DMS79 treated with DMSO at 0.1 percent for 48 hours (cell line): ENCODE results near the gene PDS5A.
"Not testable (repeated sequence)": the region's sequence is repeated elsewhere in the genome, so short reads cannot be mapped to it uniquely, and the experiment has no call there.

Source experiments
- DNase-seq: peaks from one replicate; lab custom pipeline; 2025; lab: John Stamatoyannopoulos, UW

The PDS5A gene

DNA sequence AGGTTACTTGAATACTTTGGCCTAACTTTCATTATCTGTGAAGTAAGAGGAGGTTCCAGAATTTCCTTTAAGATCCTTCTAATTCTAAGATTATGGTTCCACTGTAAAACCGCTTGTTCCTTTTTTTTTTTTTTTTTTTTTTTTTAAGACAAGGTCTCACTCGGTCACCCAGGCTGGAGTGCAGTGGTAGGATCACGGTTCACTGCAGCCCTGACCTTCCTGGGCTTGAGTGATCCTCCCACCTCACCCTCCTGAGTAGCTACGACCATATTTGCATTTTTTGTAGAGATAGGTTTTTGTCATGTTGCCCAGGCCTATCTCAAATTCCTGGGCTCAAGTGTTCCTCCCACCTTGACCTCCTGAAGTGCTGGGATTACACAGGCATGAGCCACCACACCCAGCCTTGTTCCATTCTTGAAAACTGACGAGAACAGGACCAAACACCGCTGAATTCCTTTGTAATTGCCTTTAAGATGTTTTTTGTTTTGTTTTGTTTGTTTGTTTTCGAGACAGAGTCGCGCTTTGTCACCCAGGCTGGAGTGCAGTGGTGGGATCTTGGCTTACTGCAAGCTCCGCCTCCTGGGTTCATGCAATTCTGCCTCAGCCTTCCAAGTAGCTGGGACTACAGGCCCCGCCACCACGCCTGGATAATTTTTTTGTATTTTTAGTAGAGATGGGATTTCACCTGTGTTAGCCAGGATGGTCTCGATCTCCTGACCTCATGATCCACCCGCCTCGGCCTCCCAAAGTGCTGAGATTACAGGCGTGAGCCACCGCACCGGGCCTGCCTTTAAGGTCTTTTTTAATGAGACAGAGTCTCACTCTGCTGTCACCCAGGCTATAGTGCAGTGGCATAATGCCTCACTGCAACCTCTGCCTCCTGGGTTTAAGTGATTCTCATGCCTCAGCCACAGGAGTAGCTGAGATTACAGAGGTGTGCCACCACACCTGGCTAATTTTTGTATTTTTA is 6.8 kb downstream of the PDS5A start:
- DNase-seq = no peak

DNA sequence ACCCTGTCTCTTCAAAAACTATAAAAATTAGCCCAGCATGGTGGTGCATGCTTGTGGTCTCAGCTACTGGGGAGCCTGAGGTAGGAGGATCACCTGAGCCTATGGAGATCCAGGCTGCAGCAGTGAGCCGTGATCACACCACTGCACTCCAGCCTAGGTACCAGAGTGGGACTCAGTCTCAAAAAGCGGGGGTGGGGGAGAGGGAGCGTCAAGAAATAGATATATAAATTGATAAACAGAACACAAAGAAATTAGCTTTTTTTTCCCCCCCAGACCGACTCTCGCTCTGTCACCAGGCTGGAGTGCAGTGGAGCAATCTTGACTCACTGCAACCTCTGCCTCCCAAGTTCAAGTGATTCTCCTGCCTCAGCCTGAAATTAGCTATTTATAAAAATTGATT is 14.1 kb downstream of the PDS5A start:
- no peak for DNase-seq

DNA sequence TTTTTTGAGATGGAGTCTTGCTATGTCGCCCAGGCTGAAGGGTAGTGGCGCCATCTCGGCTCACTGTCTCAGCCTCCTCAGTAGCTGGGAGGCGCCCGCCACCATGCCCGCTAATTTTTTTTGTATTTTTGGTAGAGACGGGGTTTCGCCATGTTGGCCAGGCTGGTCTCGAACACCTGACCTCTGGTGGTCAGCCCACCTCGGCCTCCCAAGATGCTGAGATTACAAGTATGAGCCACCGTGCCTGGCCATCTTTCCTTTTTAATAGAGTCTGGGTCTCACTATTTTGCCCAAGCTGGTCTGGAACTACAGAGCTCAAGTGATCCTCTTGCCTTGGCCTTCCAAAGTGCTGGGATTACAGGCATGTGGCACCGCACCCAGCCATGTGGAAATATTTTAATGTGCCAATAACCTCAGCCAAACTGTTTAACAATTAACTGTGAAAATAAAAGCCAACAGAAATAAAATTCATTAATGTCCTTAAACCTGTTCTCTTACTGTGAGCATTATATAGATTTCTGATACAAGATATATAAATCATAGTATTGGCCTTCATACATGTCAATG is 16.3 kb downstream of the PDS5A start:
- no peak for DNase-seq

DNA sequence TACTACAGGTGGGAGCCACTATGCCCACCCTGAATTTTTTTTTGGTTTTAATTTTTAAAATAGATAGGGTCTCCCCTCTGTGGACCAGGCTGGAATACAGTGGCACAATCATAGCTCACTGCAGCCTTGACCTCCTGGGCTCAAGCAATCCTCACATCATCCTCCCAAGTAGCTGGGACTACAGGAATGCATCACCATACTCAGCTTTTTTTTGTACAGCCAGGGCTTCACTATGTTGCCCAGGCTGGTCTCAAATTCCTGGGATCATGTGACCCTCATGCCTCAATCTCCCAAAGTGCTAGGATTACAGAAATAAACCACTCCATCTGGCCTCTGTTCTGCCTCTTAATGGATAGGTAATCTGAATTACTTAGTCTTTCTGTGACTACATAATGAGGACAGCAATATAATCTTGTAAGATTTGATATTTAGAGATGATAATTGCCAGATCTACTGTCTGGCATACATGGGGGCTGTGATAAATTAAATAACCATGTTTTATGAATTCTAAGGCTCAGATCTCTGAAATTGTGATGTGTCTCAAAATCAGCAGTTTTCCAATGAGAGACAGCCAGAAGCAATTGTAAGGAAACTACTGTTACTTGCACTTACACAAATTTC is 26.7 kb downstream of the PDS5A start:
- no peak for DNase-seq

DNA sequence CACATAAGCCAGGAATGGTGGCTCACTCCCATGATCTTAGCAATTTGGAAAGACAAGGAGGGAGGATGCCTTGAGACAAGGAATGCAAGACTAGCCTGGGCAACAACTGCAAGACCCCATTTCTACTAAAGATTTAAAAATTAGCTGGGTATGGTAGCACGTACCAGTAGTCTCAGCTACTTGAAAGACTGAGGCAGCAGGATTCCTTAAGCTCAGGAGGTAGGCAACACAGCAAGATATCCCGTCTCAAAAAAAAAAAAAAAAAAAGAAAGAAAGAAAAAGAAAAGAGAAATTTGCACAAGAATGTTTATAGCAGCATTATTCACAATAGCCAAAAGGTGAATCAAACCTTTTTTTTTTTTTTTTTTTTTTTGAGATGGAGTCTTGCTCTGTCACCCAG is 29.7 kb downstream of the PDS5A start:
- no peak for DNase-seq

DNA sequence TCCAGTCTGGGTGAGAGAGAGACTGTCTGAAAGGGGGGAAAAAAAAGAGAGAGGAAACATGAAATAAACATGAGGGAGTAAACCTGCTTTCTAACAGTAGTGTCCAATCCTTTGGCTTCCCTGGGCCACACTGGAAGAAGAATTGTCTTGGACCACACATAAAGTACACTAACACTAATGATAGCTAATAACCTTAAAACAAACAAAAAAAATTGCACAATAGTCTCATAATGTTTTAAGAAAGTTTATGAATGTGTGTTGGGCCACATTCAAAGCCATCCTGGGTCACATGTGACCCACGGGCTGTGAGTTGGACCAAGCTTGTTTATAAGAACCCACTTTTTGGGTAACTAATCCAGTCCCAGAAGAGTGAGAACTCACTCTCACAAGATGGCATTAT is 30.3 kb downstream of the PDS5A start:
- DNase-seq = no peak

DNA sequence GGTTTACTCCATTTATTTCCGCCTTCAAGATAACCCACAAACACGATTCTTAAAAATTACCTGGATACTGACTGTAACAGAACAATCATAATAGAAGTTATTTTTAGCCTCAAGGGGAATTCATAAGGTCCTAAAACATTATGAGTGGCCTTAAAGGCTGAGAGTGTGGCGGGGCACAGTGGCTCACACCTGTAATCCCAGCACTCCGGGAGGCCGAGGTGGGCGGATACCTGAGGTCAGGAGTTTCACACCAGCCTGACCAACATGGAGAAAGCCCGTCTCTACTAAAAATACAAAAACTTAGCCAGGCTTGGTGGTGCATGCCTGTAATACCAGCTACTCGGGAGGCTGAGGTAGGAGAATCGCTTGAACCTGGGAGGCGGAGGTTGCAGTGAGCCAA is 33.5 kb downstream of the PDS5A start:
- not testable (repeated sequence) for DNase-seq

DNA sequence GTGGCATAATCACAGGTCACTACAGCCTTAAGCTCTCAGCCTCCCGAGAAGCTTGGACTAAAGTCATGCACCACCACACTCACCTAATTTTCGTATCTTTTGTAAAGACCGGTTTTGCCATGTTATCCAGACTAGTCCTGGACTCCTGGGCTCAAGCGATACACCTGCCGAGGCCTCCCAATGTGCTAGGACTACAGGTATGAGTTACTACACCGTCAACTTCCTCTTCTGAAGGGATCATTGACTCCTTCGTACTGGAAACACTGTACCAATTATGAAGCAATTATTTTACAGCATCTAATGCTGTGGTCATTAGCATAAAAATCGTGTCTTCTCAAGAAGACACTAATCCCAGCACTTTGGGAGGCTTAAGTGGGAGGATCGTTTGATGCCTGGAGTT is 35.2 kb downstream of the PDS5A start:
- DNase-seq = no peak

DNA sequence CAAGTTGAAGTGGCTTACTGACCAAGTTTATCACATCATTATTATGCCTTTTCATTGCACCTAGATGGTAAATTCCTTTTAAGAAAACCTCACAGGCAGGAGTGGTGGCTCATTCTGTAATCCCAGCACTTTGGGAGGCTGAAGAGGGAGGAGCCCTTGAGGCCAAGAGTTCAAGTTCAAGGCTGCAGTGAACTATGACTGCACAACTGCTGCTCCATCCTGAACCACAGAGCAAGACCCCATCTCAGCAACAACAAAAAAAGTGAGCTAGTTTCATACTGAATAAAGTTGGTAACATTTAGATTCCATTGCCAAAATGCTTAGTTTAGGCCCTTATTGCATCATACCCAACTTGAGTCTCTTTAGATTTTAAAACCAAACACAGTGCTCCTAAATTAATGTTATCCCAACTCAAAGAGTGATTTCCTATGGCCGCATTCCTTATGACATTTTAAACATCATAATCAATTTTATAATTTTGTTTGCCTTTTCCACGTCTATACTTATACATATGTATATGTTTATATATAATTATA is 36.0 kb downstream of the PDS5A start:
- DNase-seq = no peak

DNA sequence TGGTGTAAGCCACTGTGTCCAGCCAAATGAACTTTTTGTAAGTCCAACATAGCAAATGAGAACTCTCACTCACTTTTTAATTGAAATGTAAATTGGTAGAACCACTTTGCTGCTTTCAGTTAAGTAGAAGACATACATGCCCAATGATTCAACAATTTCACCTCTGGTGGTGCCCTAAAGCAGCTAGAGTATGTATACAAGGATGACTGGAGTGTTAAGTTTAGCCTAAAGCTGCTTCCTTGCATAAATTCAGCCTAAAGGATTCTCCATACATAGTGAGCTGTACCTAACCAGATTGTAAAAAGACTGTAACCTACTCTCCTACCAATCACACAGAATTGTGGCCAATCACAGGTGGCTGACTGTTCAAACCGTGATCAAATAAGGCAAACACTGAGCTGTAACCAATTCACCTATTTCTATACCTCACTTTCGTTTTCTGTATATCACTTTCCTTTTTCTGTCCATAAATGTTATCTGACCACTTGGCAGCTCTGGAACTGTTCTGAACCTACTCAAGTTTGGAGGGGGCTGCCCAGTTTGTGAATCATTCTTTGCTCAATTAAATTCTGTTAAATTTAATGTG is 39.9 kb downstream of the PDS5A start:
- no peak for DNase-seq

DNA sequence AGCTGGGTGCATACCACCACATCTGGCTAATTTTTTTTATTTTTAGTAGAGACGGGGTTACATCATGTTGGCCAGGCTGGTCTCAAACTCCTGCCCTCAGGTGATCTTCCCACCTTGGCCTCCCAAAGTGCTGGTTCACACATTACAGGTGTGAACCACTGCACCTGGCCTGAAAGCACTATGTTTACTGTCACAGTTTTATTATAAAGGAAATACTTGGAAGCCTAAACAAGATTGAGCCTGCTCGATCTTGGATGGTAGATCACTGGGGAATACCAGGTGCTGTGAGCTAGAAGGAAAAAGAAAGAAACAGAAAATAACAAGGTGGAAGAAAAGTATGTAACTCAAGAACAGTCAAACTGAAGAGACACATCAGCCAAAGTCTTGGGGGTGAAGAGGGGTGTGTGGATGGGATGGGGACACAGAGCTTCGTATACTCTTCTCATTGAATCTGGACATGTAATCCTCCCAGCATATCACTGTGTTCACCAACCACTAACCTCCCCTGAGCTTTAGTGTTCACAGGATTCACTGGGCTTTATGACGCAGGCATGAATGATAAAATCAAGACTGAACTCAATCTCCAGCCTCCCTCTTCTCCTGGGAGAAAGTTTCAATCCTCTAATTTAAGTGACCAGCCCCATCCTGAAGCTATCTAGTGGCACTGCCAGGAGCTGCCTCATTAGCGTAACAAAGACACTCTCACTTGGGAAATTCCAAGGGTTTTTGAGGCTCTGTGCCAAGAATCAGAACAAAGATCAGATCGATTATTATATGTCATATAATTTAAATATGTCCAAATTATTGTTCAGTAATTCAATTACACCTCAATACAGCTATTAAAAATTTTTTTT is 40.9 kb downstream of the PDS5A start:
- DNase-seq = no peak

DNA sequence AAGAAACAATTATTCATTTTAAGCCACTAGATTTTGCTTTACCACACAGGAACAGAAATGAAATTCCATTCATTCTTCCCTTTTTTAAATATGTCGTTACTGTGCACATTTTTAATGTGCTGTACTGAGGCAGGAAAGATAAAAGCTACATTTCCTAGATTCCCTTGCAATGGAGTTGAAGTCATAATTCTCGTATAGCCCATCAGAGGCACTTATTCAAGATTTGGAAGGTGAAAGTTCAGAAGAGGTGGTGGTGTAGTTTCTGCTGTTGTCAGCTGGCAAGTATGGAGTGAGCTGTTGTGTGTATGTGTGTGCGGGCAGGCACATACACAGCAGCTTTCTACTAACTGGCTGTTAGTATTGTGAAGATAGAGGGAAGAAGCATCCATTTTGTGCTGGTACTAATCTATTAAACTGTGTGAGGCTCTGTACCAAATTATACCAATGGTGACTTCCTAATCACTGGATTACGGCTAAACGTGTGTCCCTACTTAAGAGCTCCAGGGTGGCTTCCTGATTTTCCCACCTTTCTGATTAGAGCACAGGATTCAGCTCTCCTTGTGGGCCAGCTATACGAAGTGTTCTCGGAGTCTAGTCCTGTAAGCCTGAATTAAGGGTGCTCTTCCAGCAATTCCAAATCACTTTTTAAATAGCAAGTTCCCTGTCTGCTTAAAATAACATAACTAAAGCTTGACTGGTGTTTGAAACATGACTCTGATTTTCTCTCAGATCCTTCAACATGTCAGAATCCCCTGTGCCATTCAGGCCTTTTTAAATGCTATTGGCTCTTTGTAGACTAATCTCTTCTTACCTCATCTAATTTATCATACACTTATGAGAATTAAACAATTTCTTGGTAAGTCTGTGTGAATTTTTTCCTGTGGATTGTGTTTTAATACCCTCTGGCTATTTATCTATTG is 43.8 kb downstream of the PDS5A start:
- DNase-seq = no peak

DNA sequence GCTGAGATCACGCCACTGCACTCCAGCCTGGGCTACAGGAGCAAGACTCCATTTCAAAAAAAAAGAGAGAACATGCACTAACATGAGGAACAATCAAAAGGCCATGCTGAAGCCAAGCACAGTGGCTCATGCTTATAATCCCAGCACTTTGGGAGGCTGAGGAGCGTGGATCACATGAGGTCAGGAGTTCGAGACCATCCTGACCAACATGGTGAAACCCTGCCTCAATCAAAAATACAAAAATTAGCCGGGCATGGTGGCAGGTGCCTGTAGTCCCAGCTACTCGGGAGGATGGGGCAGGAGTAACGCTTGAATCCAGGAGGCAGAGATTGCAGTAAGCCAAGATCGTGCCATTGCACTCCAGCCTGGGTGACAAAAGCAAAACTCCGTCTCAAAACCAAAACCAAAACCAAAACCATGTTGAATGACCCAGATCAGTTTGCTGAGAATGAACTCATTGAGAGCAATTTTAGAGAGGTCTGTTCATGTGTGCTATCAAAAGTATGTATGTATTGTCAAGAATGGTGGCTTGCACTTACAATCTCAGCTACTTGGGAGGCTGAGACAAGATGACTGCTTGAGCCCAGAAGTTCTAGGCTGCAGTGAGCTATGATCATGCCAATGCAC is 44.8 kb downstream of the PDS5A start:
- DNase-seq = no peak

DNA sequence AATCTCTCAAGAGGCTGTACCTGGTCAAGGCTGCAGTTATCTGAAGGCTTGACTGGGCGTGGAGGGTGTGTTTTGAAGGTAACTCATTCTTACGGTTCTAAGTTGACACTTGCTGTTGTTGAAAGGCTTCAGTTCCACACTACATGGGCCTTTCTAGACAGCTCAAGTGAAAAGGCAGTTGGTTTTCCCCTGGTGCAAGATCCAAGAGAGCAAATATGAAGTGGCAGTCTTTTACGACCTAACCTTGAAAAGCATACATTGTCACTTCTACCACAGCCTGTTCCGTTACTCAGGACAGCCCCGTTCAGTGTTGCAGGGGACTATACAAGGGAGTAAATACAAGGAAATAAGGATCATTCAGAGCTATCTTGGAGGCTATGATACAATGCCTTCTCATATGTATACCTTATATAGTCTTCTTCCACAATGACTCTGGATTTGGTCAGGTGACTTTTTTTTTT is 46.2 kb downstream of the PDS5A start:
- no peak for DNase-seq

DNA sequence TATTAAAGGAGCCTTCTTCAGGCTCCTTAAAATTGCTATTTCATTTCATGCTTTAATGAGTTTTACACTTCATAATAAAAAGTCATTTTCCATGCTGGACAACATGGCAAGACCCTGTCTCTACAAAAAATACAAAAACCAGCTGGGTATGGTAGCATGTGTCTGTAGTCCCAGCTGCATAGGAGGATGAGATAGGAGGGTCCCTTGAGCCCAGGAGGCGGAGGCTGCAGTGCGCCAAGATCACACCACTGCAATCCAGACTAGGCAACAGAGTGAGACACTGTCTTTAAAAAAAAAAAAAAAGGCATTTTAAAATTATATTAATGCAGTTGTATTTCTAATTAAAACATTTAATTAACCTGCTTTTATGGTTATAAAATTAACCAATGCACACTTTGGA is 49.2 kb downstream of the PDS5A start:
- DNase-seq = no peak

DNA sequence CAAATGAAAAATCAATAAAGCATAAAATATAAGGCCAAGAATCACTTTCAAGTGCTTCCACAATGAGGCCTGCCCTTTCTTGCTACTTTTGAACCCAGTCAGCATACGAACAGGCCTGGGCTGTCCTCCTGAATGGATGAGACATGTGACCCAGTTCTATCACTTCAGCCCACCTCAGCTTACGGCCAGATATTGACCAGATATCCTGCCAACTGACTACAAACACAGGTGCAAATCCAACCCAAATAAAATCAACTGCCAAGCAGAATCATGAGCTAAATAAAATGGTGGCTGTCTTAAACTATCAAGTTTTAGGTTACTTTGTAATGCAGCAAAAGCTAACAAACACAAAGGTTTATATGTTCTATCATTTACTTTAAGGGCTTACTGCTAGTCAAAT is 53.7 kb downstream of the PDS5A start:
- no peak for DNase-seq

DNA sequence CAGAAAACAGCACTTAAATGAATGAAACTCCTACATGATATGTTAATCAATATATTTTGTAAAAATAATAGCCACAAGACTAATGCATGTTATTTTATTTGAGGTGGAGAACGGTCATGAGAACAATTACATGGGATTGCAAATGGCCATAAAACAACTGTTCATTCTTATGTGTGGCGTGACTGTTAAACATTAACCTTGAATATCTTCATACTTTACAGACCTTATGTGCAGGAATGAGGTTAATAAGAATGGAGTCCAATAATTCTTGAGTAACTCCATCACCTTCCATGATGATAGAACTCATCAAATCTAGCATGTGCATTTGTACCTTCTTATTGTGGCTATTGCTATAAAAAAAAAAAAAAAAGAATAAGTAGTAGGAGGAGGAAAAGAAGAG is 55.3 kb downstream of the PDS5A start:
- DNase-seq = no peak

DNA sequence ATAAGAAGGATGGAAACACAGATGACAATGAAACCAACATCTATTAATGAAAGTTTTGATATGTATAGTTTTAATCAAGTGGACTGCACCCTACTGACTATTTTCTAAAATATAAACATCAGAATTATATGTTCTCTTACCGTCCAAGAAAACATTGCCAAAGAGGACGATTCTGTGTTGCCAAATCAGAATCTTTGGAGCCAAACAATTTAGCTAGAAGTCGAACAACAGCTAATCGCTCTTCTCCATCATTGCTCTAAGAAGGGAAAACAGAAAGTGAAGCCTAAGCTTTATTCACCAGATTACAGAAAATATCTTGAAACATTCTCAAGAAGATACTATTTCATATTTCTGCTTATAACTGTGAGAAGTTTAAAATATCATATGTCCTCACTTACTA is 64.2 kb downstream of the PDS5A start:
- no peak for DNase-seq

DNA sequence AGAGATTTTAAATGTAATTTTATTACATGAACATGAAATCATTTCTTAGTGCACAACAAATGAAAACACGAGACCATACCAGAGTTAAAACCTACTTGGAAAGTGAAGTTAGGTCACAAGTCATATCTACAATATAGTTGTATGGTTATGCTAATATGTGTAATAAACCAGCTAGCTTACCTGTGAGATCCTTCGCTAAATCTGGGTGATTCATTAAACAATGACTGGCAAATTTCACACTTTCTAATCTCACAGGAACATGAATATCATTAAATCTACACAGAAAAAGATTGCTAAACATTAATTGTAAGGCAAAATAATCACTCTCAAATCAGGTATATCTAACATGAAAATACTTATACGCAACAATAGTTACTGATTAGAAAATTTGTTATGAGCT is 67.6 kb downstream of the PDS5A start:
- DNase-seq = no peak

DNA sequence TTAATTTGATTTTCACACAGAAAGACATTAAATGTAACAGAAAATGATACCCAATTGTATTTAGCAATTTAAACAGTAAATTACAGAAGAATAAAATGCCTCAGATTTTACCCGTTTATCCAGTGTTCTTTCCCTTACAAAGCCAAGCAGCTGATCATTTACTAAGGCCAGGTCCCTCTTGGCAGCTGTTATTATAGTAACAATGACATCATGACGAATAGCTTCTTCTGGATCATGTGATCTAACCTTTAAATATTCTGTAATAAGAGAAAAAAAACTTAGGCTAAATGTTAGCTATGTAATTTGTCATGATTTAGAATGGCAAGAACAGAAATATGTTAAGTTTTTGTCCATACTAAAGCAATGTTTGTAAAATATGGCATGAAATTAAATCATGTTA is 69.4 kb downstream of the PDS5A start:
- DNase-seq = no peak
